ENCODE measurements around the gene MXRA7.
"Not testable (repeated sequence)": the region's sequence is repeated elsewhere in the genome, so short reads cannot be mapped to it uniquely, and the experiment has no call there.

MXRA7 gene

DNA sequence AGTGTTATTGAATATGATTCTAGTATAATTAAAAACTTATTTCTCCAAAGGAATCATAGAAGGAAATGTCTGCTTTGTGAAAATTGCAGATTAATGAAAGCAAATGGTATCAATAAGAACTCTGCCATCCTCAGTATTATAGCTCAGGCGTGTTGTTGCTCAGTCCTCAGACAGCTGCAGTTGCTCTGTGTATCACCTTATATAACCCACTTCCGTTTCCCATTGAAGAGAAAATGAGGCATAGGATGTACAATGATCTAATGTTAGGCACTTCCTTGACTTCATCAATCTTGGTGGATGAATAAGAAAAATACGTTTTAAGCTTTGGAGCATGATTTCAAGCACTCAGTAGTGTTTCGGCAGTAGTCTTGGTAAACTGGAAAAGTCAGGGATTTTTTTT lies 41.2 kb upstream of the MXRA7 start:
- no peak overlapping the region for H3K4me3 ChIP-seq (replicated peaks; ENCODE audit: low read depth, low read length)
- DNase-seq (ENCODE audit: extremely low read depth, insufficient read length): no peak
- H3K27me3 ChIP-seq (replicated peaks; ENCODE audit: control insufficient read depth, insufficient read depth, low read length): no peaks in the 10 kb centered on the region
- H3K36me3 ChIP-seq (ENCODE audit: control insufficient read depth, insufficient read depth, low read length): peaks cover 3% of the 10 kb centered on the region
- TF ChIP-seq, protein P1, sequence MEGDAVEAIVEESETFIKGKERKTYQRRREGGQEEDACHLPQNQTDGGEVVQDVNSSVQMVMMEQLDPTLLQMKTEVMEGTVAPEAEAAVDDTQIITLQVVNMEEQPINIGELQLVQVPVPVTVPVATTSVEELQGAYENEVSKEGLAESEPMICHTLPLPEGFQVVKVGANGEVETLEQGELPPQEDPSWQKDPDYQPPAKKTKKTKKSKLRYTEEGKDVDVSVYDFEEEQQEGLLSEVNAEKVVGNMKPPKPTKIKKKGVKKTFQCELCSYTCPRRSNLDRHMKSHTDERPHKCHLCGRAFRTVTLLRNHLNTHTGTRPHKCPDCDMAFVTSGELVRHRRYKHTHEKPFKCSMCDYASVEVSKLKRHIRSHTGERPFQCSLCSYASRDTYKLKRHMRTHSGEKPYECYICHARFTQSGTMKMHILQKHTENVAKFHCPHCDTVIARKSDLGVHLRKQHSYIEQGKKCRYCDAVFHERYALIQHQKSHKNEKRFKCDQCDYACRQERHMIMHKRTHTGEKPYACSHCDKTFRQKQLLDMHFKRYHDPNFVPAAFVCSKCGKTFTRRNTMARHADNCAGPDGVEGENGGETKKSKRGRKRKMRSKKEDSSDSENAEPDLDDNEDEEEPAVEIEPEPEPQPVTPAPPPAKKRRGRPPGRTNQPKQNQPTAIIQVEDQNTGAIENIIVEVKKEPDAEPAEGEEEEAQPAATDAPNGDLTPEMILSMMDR (IDR thresholded peaks at IDR 0.05; ENCODE audit: insufficient read depth, low read length, poor library complexity, severe bottlenecking): no peak

DNA sequence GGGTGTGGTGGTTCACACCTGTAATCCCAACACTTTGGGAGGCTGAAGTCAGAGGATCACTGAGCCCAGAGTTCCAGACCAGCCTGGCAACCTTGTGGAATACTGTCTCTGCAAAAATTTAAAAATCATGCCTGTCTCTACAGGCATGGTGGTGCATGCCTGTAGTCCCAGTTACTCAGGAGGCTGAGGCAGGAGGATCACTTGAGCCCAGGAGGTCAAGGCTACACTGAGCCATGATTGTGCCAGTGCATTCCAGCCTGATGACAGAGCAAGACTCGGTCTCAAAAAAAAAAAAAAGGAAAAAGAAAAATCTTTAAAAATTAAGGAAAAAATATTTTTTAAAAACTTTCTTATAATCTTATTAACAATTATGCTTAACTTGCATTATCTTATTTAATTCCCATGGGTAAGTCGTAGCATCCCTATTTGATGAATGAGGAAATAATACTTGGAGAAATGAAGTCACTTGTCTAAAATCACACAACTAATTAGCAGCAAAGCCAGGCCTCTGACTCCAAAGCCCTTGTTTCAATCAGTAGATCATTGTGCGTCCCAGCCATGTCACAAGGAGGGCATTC lies 40.7 kb upstream of the MXRA7 start:
- H3K36me3 ChIP-seq (ENCODE audit: control insufficient read depth, insufficient read depth, low read length): peaks cover 2% of the 10 kb centered on the region; the same call in 1 of the 2 replicates
- TF ChIP-seq, protein P1 (IDR thresholded peaks at IDR 0.05; ENCODE audit: insufficient read depth, low read length, poor library complexity, severe bottlenecking): no peak

DNA sequence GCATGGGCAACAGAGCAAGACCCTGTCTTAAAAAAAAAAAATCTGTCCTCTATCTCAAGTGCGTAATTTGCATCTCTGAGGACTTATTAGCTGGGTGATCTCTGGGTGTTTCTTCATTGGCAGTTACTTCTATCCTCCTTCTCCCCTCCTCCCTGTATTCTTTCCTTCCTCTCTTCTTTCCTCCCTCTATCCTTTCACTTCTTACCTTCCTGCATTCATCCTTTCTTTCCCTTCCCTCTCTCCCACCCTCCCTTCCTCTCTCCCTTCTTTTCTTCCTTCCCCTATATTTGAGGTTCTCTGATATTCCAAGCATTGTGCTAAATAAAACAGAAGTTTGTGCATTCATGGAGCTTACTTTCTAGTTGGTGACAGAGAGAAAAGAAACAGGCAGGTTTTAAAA lies 37.9 kb upstream of the MXRA7 start:
- Histone ChIP-seq H3K27me3 (replicated peaks; ENCODE audit: control insufficient read depth, insufficient read depth, low read length) (no peaks in the 10 kb centered on the region), H3K4me3 (replicated peaks; ENCODE audit: low read depth, low read length) (no peak overlapping the region), H3K36me3 (ENCODE audit: control insufficient read depth, insufficient read depth, low read length) (peaks cover 3% of the 10 kb centered on the region)
- no peak for DNase-seq (ENCODE audit: extremely low read depth, insufficient read length)
- TF ChIP-seq, protein P1 (IDR thresholded peaks at IDR 0.05; ENCODE audit: insufficient read depth, low read length, poor library complexity, severe bottlenecking): no peak

More for the DNA sequence above, 40.7 kb upstream of the MXRA7 start:
- no peak for DNase-seq (ENCODE audit: extremely low read depth, insufficient read length)
- Histone ChIP-seq H3K27me3 (replicated peaks; ENCODE audit: control insufficient read depth, insufficient read depth, low read length) (no peaks in the 10 kb centered on the region), H3K4me3 (replicated peaks; ENCODE audit: low read depth, low read length) (no peak overlapping the region)

DNA sequence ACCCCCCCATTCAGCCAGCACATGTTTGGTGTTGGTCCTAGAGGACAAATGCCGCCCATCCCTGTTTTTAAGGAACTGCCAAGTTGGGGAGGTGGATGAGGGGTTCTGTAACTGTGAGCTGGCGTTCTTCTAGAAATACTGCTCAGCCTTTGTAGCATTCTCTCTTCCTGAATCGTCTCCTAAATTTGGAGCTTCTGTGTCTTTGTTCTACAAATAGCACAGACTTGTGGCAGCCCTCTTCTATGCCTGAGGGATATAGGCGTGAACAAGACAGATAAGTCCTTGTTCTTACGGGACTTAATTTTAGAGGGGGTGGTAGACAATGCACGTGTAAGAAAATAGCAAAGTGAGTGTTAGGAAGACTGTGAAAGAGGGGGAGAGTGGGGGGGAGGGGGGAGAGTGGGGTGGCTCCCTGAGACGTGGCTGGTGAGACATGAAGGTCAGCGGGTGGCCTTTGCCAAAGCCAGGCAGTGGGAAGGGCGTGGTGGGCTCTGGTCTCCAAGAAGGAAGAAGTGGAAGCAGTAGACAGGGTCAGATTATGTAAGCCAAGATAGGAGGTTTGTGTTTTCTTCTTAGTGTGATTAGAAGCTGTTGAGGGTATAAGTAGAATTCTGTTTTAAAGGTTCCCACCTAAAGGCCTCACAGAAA lies 37.1 kb upstream of the MXRA7 start:
- TF ChIP-seq, protein P1 (IDR thresholded peaks at IDR 0.05; ENCODE audit: insufficient read depth, low read length, poor library complexity, severe bottlenecking): no peak
- DNase-seq (ENCODE audit: extremely low read depth, insufficient read length): no peak
- H3K4me3 ChIP-seq (replicated peaks; ENCODE audit: low read depth, low read length): no peak overlapping the region
- peaks cover 3% of the 10 kb centered on the region for H3K36me3 ChIP-seq (ENCODE audit: control insufficient read depth, insufficient read depth, low read length)
- H3K27me3 ChIP-seq (replicated peaks; ENCODE audit: control insufficient read depth, insufficient read depth, low read length): no peaks in the 10 kb centered on the region

DNA sequence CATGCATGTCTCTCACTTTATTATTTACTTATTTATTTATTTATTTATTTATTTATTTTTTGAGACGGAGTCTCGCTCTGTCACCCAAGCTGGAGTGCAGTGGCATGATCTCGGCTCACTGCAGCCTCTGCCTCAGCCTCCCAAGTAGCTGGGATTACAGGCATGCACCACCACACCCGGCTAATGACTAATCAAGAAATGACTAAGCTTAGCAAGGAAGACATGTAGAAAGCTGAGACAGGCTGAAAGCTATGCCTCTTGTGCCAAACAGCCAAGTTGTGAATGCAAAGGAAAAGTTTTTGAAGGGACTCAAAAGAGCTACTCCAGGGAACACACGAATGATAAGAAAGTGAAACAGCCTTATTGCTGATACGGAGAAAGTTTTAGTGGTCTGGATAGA lies 35.0 kb upstream of the MXRA7 start:
- not testable (repeated sequence) for H3K27me3 ChIP-seq (replicated peaks; ENCODE audit: control insufficient read depth, insufficient read depth, low read length); H3K36me3 ChIP-seq (ENCODE audit: control insufficient read depth, insufficient read depth, low read length); DNase-seq (ENCODE audit: extremely low read depth, insufficient read length); H3K4me3 ChIP-seq (replicated peaks; ENCODE audit: low read depth, low read length)

DNA sequence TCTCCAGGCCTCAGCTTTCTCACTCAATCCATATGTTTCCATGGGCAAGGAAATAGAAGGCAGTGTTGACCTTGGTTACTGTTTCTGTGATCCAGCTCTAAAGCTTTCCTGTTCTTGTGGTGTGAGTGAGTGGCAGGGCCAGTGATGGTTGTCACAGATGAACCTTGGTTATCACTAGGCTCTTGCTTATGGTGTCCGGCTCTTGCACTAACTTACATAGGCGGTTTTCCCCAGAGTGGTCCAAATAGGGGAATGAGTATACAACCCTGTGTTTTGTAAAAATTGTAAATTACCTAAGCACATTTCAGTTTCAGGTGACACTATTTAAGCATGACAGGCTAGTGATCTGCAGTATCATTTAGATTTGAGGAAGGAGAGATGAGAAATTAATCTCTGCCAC lies 34.0 kb upstream of the MXRA7 start:
- no peak overlapping the region for H3K4me3 ChIP-seq (replicated peaks; ENCODE audit: low read depth, low read length)
- peaks cover 3% of the 10 kb centered on the region for H3K36me3 ChIP-seq (ENCODE audit: control insufficient read depth, insufficient read depth, low read length)
- TF ChIP-seq, protein P1 (IDR thresholded peaks at IDR 0.05; ENCODE audit: insufficient read depth, low read length, poor library complexity, severe bottlenecking): no peak
- DNase-seq (ENCODE audit: extremely low read depth, insufficient read length): no peak
- H3K27me3 ChIP-seq (replicated peaks; ENCODE audit: control insufficient read depth, insufficient read depth, low read length): no peaks in the 10 kb centered on the region

Measured in GM06990 (cell line).